WI38 (cell line): ENCODE measurements around the gene ZNF280C.
"Not testable (repeated sequence)": the region's sequence is repeated elsewhere in the genome, so short reads cannot be mapped to it uniquely, and the experiment has no call there.

Experiments
- H3K4me3 ChIP-seq: 2 replicates; pipeline ENCODE4 v1.5.1; 2011; ENCODE audit warnings: low read depth, mild to moderate bottlenecking, control low read depth, low read length
- TF ChIP-seq, protein P1 (sequence below): IDR thresholded peaks from 2 replicates; pipeline ENCODE4 v1.5.1; 2012; ENCODE audit warnings: low read depth, mild to moderate bottlenecking, control low read depth, low read length

The ZNF280C gene

DNA sequence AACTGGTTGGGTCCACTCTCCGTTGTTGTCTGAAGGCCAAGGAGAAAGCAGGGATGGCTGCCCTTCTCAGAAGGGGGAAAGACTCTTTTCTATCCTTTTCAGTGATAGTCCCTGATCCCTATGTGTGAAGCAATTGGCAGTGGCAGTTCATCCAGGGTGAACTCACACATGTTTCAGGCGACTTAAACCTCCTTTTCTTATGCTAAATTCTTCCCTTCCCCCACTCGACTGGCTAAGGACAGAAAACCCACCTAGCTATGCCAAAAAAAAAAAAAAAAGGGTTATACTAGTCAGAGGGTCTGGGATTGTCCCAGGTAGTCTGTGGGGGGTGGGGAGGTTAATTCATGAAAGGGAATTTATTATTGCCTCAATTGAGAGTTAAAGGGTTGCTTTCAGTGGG, 12.2 kb upstream of the ZNF280C start:
- no peak overlapping the region for H3K4me3 ChIP-seq
- TF ChIP-seq, protein P1, sequence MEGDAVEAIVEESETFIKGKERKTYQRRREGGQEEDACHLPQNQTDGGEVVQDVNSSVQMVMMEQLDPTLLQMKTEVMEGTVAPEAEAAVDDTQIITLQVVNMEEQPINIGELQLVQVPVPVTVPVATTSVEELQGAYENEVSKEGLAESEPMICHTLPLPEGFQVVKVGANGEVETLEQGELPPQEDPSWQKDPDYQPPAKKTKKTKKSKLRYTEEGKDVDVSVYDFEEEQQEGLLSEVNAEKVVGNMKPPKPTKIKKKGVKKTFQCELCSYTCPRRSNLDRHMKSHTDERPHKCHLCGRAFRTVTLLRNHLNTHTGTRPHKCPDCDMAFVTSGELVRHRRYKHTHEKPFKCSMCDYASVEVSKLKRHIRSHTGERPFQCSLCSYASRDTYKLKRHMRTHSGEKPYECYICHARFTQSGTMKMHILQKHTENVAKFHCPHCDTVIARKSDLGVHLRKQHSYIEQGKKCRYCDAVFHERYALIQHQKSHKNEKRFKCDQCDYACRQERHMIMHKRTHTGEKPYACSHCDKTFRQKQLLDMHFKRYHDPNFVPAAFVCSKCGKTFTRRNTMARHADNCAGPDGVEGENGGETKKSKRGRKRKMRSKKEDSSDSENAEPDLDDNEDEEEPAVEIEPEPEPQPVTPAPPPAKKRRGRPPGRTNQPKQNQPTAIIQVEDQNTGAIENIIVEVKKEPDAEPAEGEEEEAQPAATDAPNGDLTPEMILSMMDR: no peak

DNA sequence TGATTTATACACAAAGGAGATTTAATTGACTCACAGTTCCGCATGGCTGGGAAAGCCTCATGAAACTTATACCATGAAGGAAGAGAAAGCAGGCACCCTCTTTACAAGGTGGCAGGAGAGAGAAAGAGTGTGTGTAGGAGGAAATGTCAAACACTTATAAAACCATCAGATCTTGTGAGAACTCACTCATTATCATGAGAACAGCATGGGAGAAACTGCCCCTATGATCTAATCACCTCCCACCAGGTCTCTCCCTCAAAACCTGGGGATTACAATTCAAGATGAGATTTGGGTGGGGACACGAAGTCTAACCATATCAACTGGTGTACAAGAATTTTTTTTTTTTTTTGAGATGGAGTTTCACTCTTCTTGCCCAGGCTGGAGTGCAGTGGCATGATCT, 3.6 kb upstream of the ZNF280C start:
- not testable (repeated sequence) for H3K4me3 ChIP-seq

DNA sequence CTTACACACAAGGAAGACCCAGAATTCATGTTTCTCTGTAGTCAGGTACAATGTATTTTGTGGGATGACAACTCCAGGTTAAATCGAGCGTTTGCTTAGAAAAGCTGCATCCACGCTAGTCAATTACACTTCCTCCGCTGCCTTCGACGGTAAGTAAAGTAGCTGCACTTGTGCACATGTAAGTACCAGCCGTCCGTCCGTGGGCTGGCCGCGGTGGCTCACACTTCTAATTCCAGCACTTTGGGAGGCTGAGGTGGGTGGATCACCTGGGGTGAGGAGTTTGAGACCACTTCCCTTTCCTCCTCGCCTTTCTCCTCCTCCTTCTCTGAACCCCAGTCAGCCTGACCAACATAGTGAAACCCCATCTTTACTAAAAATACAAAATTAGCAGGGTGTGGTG, 692 bp upstream of the ZNF280C start:
- H3K4me3 ChIP-seq: not testable (repeated sequence)

DNA sequence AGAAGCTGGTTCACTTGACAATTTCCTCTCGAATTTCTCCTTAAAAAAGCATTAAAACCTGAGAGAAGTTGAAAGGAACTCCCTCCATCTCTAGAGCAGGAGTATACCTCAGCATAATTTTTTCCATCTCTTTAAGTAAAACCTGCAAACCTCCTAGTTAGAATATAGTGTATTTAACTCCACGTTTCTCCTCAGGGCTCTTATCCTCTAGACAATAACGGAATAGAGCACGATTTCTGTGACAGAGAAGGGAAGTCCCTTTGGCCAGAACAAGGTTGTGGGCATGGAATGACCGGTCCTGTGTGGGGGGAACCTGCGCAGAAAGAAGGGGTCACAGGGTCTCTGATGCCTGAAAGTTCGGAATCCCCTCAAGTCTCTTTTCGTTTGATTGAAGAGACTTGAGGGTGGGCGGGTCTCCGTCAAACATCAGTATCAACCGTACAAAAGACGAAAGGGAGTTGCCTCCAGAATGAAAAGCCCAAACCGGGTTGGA, 697 bp downstream of the ZNF280C start:
- H3K4me3 ChIP-seq: peak overlapping the region; percentile 75
- TF ChIP-seq, protein P1: no peak

DNA sequence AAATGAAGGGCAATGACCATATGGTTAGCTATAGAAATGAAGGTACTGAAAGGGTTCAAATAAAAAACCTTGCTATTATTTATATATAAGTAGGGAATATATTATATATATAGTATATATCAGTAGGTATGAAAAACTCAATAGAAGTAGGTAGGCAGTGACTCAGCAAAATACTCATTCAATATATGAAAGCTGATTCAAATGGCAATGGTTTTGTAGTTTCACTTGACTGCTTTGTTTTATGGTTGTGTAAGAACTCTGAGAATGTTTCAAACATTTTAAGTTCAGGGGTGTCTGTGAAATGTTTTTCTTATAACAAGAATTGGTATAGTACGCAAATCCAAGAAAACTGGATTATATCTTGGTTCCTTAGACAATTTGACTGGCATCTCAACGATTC, 4.1 kb downstream of the ZNF280C start:
- no peak overlapping the region for H3K4me3 ChIP-seq
- TF ChIP-seq, protein P1: no peak

DNA sequence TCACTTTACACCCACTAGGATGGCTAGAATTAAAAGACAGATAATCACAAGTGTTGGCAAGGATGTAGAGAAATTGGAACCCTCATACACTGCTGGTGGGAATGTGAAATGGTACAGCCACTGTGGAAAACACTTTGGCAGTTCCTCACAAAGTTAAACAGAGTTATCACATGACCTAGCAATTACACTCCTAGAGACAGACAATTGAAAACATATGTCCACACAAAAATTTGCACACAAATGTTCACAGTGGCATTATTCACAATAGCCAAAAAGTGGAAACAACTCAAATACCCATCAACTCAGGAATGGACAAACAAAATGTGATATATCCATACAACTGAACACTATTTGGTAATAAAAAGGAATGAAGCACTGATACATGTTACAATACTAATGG, 5.7 kb downstream of the ZNF280C start:
- TF ChIP-seq, protein P1: no peak
- H3K4me3 ChIP-seq: no peak overlapping the region

DNA sequence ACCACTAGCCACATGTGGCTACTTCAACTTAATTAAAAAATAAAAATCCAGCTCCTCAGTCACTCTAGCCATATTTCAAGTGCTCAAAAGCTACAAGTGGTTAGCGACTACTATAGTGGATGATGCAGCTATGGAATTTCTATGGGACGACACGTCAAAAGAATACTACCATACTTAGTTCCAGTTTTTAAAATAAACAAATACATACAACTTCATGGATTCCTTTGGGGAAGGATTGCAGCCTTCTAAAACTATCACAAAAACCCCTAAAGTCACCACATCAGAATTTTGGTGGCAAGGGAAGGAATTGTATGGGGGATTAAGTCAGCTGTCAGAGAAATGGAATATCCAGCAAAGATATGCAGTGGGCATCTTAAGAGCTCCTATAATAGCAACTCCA, 6.5 kb downstream of the ZNF280C start:
- TF ChIP-seq, protein P1: no peak
- no peak overlapping the region for H3K4me3 ChIP-seq

DNA sequence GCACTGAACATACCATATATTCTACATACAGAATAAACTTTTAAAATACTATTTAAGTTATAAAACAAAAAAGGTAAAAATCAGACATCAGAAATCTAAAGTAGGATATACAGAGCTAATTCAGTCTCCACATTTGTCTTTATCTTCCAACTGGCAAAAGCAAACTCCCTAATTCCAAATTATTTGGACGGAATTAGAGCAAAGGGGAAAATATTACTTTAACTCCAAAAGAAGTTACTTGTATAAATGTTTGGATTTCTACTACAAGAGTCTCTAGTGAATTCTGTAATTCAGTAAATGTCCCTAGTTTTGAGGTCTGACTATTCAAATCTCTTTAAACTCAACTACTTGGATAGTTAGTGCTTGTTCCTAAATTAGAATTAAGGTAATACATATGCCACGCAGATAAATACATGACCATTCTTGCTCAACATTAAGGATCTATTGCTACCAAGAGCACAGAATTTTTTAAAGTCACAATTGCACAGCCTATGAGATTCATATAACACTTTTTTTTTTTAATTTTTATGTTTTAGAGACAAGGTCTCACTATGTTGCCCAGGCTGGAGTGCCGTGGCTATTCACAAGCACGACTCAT, 7.3 kb downstream of the ZNF280C start:
- no peak overlapping the region for H3K4me3 ChIP-seq
- TF ChIP-seq, protein P1: no peak
